ENCODE data around the gene C2CD2. TPM values are rescaled to one million over a fixed set of nuclear protein-coding genes. Genes with fewer than 3 reads are reported as not detected.

C2CD2 gene
- total and polyA plus RNA-seq, 2 of the 4 experiments (the other 2 are of a cell fraction), result 15.6 to 25.3 TPM

DNA sequence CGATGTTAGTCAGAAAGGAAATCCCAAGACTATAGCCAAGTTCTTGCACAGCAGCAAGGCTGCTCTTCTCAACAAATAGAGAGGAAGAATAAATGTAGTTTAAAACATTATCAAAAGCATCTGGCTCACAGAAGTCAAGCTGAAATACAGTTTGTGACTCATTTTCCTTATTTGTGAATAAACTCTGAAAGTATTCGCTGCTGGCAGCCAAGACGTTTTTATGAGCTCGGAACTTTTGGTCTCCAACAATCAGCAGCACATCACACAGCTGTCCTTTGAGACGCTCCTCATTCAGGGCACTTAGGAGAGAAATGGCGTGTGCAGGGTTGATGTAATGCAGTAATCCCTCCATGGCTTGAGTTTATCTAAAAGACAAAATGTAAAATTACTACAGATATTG is 39.9 kb upstream of the C2CD2 start:
- DNase-seq, result peak; percentile 93
- Histone ChIP-seq H3K27me3 (ENCODE audit: control insufficient read depth, insufficient read depth, low read length) (no peaks in the 10 kb centered on the region), H3K9ac (ENCODE audit: low read depth, low read length) (no peak overlapping the region), H2AK9ac (replicated peaks; ENCODE audit: low read depth, low read length, poor library complexity) (no peak overlapping the region), H3K9me1 (ENCODE audit: insufficient read depth, low read length) (peaks cover 6% of the 10 kb centered on the region; the same call in 1 of the 2 replicates), H3K79me1 (ENCODE audit: low read depth in 1 of 2, low read length in 2 of 2) (peaks cover 20 to 52% of the 10 kb centered on the region in 2 experiments; a peak in 3 of 4 replicates), H4K8ac (ENCODE audit: low read depth in 2 of 2, low read length in 2 of 2) (0 out of 4 replicates have a peak overlapping the region, but pooled peaks of 1 of the 2 experiments have one; percentile 1), H3K18ac (ENCODE audit: low read depth, low read length) (no peak overlapping the region; the same call in 1 of the 2 replicates), H3K14ac (replicated peaks; ENCODE audit: low read depth, low read length) (no peak overlapping the region), H2BK20ac (ENCODE audit: low read depth, low read length) (peak overlapping the region; percentile 3; the same call in 1 of the 2 replicates), H3K56ac (ENCODE audit: extremely low read depth, insufficient read depth, low read length) (no peak overlapping the region), H3K36me3 (ENCODE audit: control insufficient read depth, insufficient read depth, low read length) (peaks cover 35% of the 10 kb centered on the region), H3K9me3 (ENCODE audit: control insufficient read depth, insufficient read depth, low read length) (peaks cover 2% of the 10 kb centered on the region; the same call in 1 of the 2 replicates), H4K5ac (ENCODE audit: low read depth, low read length) (no peak overlapping the region), H3K27ac (ENCODE audit: insufficient read depth, low read length) (peak overlapping the region; percentile 44; the same call in 1 of the 2 replicates), H4K91ac (ENCODE audit: insufficient read depth, low read depth, low read length) (no peak overlapping the region), H3K4me2 (ENCODE audit: low read depth, low read length) (peak overlapping the region; percentile 4; the same call in 1 of the 2 replicates), H3K4me3 (ENCODE audit: insufficient read depth, low read depth, low read length) (no peak overlapping the region), H3K23ac (ENCODE audit: low read depth, low read length) (no peak overlapping the region), H2AK5ac (ENCODE audit: low read depth, low read length) (no peak overlapping the region), H2AFZ (replicated peaks; ENCODE audit: low read length, poor library complexity) (no peak overlapping the region), H3K4ac (ENCODE audit: low read depth, low read length) (peak overlapping the region; percentile 22; the same call in 1 of the 2 replicates), H2BK5ac (ENCODE audit: low read depth, low read length, poor library complexity, severe bottlenecking) (peak overlapping the region; percentile 81), H2BK15ac (ENCODE audit: low read depth, low read length) (peak overlapping the region; percentile 5; the same call in 1 of the 3 replicates), H2BK120ac (ENCODE audit: low read depth, low read length) (peak overlapping the region; percentile 21), H4K20me1 (ENCODE audit: insufficient read depth, low read length) (peaks cover 5% of the 10 kb centered on the region; the same call in 1 of the 2 replicates), H3K4me1 (ENCODE audit: control insufficient read depth, insufficient read depth, low read length) (peaks cover 7% of the 10 kb centered on the region)
- intact Hi-C loops (cut with micrococcal nuclease), result no loop called here
- CTCF ChIA-PET, result interaction anchor here (1.3 to 1.9 kb wide), 2 partner anchors 114 to 124 kb away, joined by 4 to 8 read pairs; no protein-coding TSS in a partner anchor
- in situ Hi-C loops (cut with MboI; ENCODE audit: low sequenced_read_pairs), result no loop called here
- TF ChIP-seq FOS (IDR thresholded peaks at IDR 0.05; ENCODE audit: low read depth, low read length) (peak; percentile 44; the same call in 1 of the 2 replicates), RCOR1 (IDR thresholded peaks at IDR 0.05; ENCODE audit: insufficient replicate concordance, low read length) (no peak)
- TF ChIP-seq, protein P1, sequence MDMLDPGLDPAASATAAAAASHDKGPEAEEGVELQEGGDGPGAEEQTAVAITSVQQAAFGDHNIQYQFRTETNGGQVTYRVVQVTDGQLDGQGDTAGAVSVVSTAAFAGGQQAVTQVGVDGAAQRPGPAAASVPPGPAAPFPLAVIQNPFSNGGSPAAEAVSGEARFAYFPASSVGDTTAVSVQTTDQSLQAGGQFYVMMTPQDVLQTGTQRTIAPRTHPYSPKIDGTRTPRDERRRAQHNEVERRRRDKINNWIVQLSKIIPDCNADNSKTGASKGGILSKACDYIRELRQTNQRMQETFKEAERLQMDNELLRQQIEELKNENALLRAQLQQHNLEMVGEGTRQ (IDR thresholded peaks at IDR 0.05; ENCODE audit: low read depth, low read length), result no peak
- ATAC-seq (ENCODE audit: low read depth), result peak; percentile 96
- dilution Hi-C loops (cut with HindIII; ENCODE audit: low sequenced_read_pairs, unreplicated experiment), result no loop called here
- no TSS peak for BruUV-seq (replicated peaks)
- POLR2A ChIA-PET (ENCODE audit: unreplicated experiment), result interaction anchor here (0.5 kb wide), 1 partner anchor 7 kb away, joined by 3 read pairs; no protein-coding TSS in a partner anchor
- WGBS, 2 experiments (ENCODE audit: extremely low coverage in 2 of 2, insufficient read length in 1 of 2), result no CpG with 5 or more reads among the region's 6 CpGs
